Karpas-422 (cell line): ENCODE data around the gene GH2. TPM values are rescaled to one million over a fixed set of nuclear protein-coding genes. Genes with fewer than 3 reads are reported as not detected.
"Not testable (repeated sequence)": the region's sequence is repeated elsewhere in the genome, so short reads cannot be mapped to it uniquely, and the experiment has no call there.

Experiments used
- DNase-seq: peaks from one replicate; pipeline ENCODE4 v3.0.0-alpha.2; 2015
- H2AFZ ChIP-seq: fragments of 200-600 bp; sonication (generic); 2 replicates; pipeline ENCODE4 v1.6.1; 2014; ENCODE audit warnings: antibody characterized with exemption, low read length, mixed read lengths
- H3K27ac ChIP-seq: fragments of 200-600 bp; sonication (generic); 2 replicates; pipeline ENCODE4 v1.5.1; 2014; ENCODE audit warnings: mild to moderate bottlenecking, low read length, moderate library complexity
- H3K27me3 ChIP-seq: fragments of 200-600 bp; sonication (generic); 2 replicates; pipeline ENCODE4 v1.6.1; 2014; ENCODE audit warnings: low read length, mixed read lengths
- H3K36me3 ChIP-seq: fragments of 200-600 bp; sonication (generic); 2 replicates; pipeline ENCODE4 v1.6.1; 2014; ENCODE audit warnings: low read length, mixed read lengths; ENCODE audit not compliant: insufficient read depth
- H3K4me1 ChIP-seq: fragments of 200-600 bp; sonication (generic); 2 replicates; pipeline ENCODE4 v1.6.1; 2014; ENCODE audit warnings: mild to moderate bottlenecking, low read length, mixed read lengths
- H3K4me2 ChIP-seq: fragments of 200-600 bp; sonication (generic); 2 replicates; pipeline ENCODE4 v1.6.1; 2014; ENCODE audit warnings: low read length, low read depth, mild to moderate bottlenecking; ENCODE audit not compliant: poor library complexity, severe bottlenecking
- H3K4me3 ChIP-seq: fragments of 200-600 bp; sonication (generic); 2 replicates; pipeline ENCODE4 v1.5.1; 2014; ENCODE audit warnings: mild to moderate bottlenecking, antibody characterized with exemption, low read length, mixed read lengths
- H3K79me2 ChIP-seq: fragments of 200-600 bp; sonication (generic); 2 replicates; pipeline ENCODE4 v1.6.1; 2014; ENCODE audit warnings: mild to moderate bottlenecking, low read length, mixed read lengths
- H3K9ac ChIP-seq: fragments of 200-600 bp; sonication (generic); 2 replicates; pipeline ENCODE4 v1.6.0; 2014; ENCODE audit warnings: low read length
- H3K9me2 ChIP-seq: fragments of 200-600 bp; sonication (generic), shearing (Covaris generic); replicated peaks from 2 replicates; pipeline ENCODE4 v1.6.0; 2014; ENCODE audit warnings: mild to moderate bottlenecking, low read length, moderate library complexity; ENCODE audit not compliant: insufficient read depth
- H3K9me3 ChIP-seq: fragments of 300-700, 200-600 bp; sonication (generic); 2 replicates; pipeline ENCODE4 v1.6.1; 2014; ENCODE audit warnings: low read length, mixed read lengths
- H4K20me1 ChIP-seq: fragments of 200-600 bp; sonication (generic); 2 replicates; pipeline ENCODE4 v1.6.1; 2014; ENCODE audit warnings: mild to moderate bottlenecking, antibody characterized with exemption, low read length, low read depth; ENCODE audit not compliant: insufficient read depth
- total RNA-seq: library from RNA; depleted of rRNA; stranded (reverse); fragments of >200 nt; shearing (Covaris generic); gene quantifications from 2 replicates; pipeline ENCODE4 v1.2.3, GENCODE V29; 2014; ENCODE audit warnings: low replicate concordance

GH2 gene
- total RNA-seq, 1 experiment from 2014 or later: not detected

- H3K36me3 ChIP-seq, H3K9me2 ChIP-seq, H3K27ac ChIP-seq, H2AFZ ChIP-seq, H4K20me1 ChIP-seq, H3K79me2 ChIP-seq, H3K9me3 ChIP-seq, H3K4me2 ChIP-seq, DNase-seq, H3K9ac ChIP-seq, H3K4me3 ChIP-seq, H3K27me3 ChIP-seq: not testable (repeated sequence)
- H3K4me1 ChIP-seq: peaks cover 50% of the 10 kb centered on the region
Observed at GRCh38 chr17:63917206-63917605, 35.5 kb upstream of the GH2 start.

- Histone ChIP-seq H3K9ac (peak overlapping the region; percentile 46), H3K27ac (peak overlapping the region; percentile 51; the same call in 1 of the 2 replicates), H4K20me1 (no peaks in the 10 kb centered on the region), H3K79me2 (no peaks in the 10 kb centered on the region), H3K9me2 (no peaks in the 10 kb centered on the region), H3K36me3 (no peaks in the 10 kb centered on the region), H3K4me2 (peak overlapping the region; percentile 69), H2AFZ (no peak overlapping the region), H3K4me3 (no peak overlapping the region), H3K4me1 (peaks cover 46% of the 10 kb centered on the region), H3K9me3 (no peaks in the 10 kb centered on the region), H3K27me3 (no peaks in the 10 kb centered on the region)
- DNase-seq: no peak
Observed at GRCh38 chr17:63916566-63917185, 34.9 kb upstream of the GH2 start.

- not testable (repeated sequence) for H3K9me3 ChIP-seq, H4K20me1 ChIP-seq, H3K79me2 ChIP-seq, H3K36me3 ChIP-seq, H3K9me2 ChIP-seq, H3K27me3 ChIP-seq
- DNase-seq: peak; percentile 85
- H2AFZ ChIP-seq: peak overlapping the region; percentile 18; the same call in 1 of the 2 replicates
- peak overlapping the region; percentile 28; the same call in 1 of the 2 replicates for H3K4me3 ChIP-seq
- H3K4me2 ChIP-seq: peak overlapping the region; percentile 69
- H3K4me1 ChIP-seq: peaks cover 37% of the 10 kb centered on the region
- H3K9ac ChIP-seq: peak overlapping the region; percentile 46
- H3K27ac ChIP-seq: peak overlapping the region; percentile 51
Observed at GRCh38 chr17:63915753-63916152, 34.0 kb upstream of the GH2 start.

- no peaks in the 10 kb centered on the region for H3K36me3 ChIP-seq
- no peak overlapping the region for H3K9ac ChIP-seq
- no peak overlapping the region for H3K4me2 ChIP-seq
- no peaks in the 10 kb centered on the region for H3K9me3 ChIP-seq
- H4K20me1 ChIP-seq: no peaks in the 10 kb centered on the region
- H2AFZ ChIP-seq: no peak overlapping the region
- no peaks in the 10 kb centered on the region for H3K79me2 ChIP-seq
- H3K27me3 ChIP-seq: no peaks in the 10 kb centered on the region
- peaks cover 25% of the 10 kb centered on the region for H3K4me1 ChIP-seq
- DNase-seq: no peak
- no peak overlapping the region for H3K27ac ChIP-seq
- H3K9me2 ChIP-seq: no peaks in the 10 kb centered on the region
- no peak overlapping the region for H3K4me3 ChIP-seq
Observed at GRCh38 chr17:63914471-63914870, 32.7 kb upstream of the GH2 start.

GRCh38 chr17:63911657-63912100 lies 29.9 kb upstream of the GH2 start:
- Histone ChIP-seq H3K9me3 (no peaks in the 10 kb centered on the region), H4K20me1 (no peaks in the 10 kb centered on the region), H3K36me3 (no peaks in the 10 kb centered on the region), H3K9me2 (no peaks in the 10 kb centered on the region), H3K4me2 (no peak overlapping the region), H2AFZ (no peak overlapping the region), H3K27me3 (no peaks in the 10 kb centered on the region), H3K27ac (no peak overlapping the region), H3K4me3 (no peak overlapping the region), H3K79me2 (no peaks in the 10 kb centered on the region), H3K9ac (no peak overlapping the region), H3K4me1 (peaks cover 24% of the 10 kb centered on the region)
- DNase-seq: peak; percentile 86

- H2AFZ ChIP-seq: no peak within 1 kb of the TSS
- H3K27me3 ChIP-seq: no peaks in the 10 kb centered on the region
- H3K79me2 ChIP-seq: no peaks in the 10 kb centered on the region
- H3K9me3 ChIP-seq: no peaks in the 10 kb centered on the region
- no peak within 1 kb of the TSS for H3K4me2 ChIP-seq
- H3K4me1 ChIP-seq: peaks cover 19% of the 10 kb centered on the region
- DNase-seq: no peak
- H3K9ac ChIP-seq: no peak within 1 kb of the TSS
- no peaks in the 10 kb centered on the region for H3K36me3 ChIP-seq
- no peaks in the 10 kb centered on the region for H3K9me2 ChIP-seq
- H3K27ac ChIP-seq: no peak within 1 kb of the TSS
- H4K20me1 ChIP-seq: no peaks in the 10 kb centered on the region
- H3K4me3 ChIP-seq: no peak within 1 kb of the TSS
Observed at GRCh38 chr17:63911041-63911635, 29.4 kb upstream of the GH2 start, which contains the start of gene CSHL1. Gene CSHL1, minus strand, starts transcription at chr17:63911258. Its CDS starts 62 bp downstream, at chr17:63911196.

- no peak for DNase-seq
- no peaks in the 10 kb centered on the region for H3K27me3 ChIP-seq
- H3K9ac ChIP-seq: no peak overlapping the region
- H3K9me3 ChIP-seq: no peaks in the 10 kb centered on the region
- no peak overlapping the region for H2AFZ ChIP-seq
- no peaks in the 10 kb centered on the region for H3K79me2 ChIP-seq
- peaks cover 10% of the 10 kb centered on the region for H3K4me1 ChIP-seq
- H4K20me1 ChIP-seq: no peaks in the 10 kb centered on the region
- no peak overlapping the region for H3K4me2 ChIP-seq
- H3K36me3 ChIP-seq: no peaks in the 10 kb centered on the region
- no peak overlapping the region for H3K4me3 ChIP-seq
- H3K9me2 ChIP-seq: no peaks in the 10 kb centered on the region
- H3K27ac ChIP-seq: no peak overlapping the region
Observed at GRCh38 chr17:63910096-63910495, 28.4 kb upstream of the GH2 start.

- H3K79me2 ChIP-seq, H3K4me1 ChIP-seq, H3K27me3 ChIP-seq, H3K9me3 ChIP-seq, H3K9me2 ChIP-seq, H3K9ac ChIP-seq, H3K4me2 ChIP-seq, H2AFZ ChIP-seq, H3K27ac ChIP-seq, H3K4me3 ChIP-seq, H4K20me1 ChIP-seq, DNase-seq, H3K36me3 ChIP-seq: not testable (repeated sequence)
Observed at GRCh38 chr17:63909586-63909985, 27.8 kb upstream of the GH2 start.
